HG02852 (cell line): ENCODE measurements around the gene AKT1S1.

Experiments used
- ATAC-seq: cut with Tn5 transposase; IDR thresholded peaks from one replicate; pipeline ENCODE4 v1.9.1; 2021; ENCODE audit warnings: mild to moderate bottlenecking, moderate library complexity; ENCODE audit not compliant: unreplicated experiment

Gene AKT1S1

GRCh38 chr19:49871349-49871985 is 5.7 kb downstream of the AKT1S1 start:
- no peak for ATAC-seq

GRCh38 chr19:49870309-49870901 is 6.8 kb downstream of the AKT1S1 start:
- ATAC-seq: no peak

- ATAC-seq: peak; percentile 66
Measured at GRCh38 chr19:49869484-49870308, 7.5 kb downstream of the AKT1S1 start.

GRCh38 chr19:49869009-49869483 is 8.1 kb downstream of the AKT1S1 start:
- peak; percentile 9 for ATAC-seq

DNA sequence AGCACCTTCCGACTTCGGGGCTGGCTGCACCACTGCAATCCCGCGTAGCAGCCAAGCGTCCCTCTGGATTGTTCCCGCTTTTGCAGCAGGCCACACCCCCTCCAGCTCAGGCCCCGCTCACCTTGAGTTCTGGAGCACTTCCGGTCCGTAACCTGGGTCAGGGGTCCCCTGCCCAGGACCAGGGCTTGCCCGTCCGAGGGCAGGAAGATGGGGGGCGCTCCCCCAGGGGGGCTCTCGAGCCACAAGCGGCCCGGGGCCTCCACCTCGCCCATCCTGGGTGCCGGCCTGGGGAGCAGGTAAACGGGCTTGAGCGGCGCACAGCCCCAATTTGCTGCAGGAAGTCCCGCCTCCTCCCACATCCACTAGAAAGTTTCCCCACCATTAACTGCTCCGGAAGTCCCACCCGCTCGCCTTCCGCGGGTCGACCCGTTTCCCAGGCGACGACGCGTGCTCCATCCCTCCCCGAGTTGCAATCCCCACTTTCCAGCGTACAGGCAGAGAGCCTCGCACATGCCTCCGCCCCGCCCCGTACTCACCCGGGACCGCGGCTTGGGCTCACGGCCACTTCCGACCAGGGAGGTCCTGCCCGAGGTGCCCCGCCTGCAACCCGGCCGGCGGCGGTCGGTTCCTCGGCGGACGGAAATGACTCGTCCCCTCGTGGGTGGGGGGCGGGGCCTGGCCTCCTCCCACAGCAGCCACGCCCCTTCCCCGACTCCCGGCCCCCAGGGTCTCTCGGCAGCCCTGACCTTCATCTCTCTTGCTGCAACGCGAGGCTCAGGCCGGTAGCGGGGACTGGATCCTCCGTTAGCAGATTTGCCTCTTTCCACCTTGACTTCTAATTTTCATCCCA is 10.0 kb downstream of the AKT1S1 start, which contains the start of gene PNKP:
TSS of gene PNKP (minus strand) at position 644 of the 850 bp plus-strand sequence. CDS start at position 272, 372 bp downstream.
- ATAC-seq: peak; percentile 33

DNA sequence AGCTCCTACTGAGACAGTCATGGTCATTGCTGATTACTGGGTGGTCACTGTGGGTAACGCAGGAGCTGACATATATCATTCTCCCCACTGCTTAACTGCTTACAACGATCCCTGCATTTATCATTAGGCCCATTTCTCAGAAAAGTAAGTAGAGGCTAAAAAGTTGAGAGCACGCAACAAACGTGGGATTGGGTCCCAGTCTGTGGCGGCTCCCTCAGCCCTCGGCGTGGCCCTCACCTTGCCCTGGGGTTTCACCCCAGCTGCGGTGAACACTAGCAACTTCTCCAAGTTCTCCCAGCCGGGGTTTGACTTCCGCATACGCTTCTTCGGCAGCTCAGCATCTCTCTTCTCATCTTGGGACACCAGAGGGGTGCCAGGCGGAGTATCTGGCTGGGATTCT is 12.3 kb downstream of the AKT1S1 start:
- no peak for ATAC-seq

- ATAC-seq: no peak
Measured at GRCh38 chr19:49863935-49864320, 13.2 kb downstream of the AKT1S1 start.

- ATAC-seq: no peak
Measured at GRCh38 chr19:49863254-49863934, 13.8 kb downstream of the AKT1S1 start.

DNA sequence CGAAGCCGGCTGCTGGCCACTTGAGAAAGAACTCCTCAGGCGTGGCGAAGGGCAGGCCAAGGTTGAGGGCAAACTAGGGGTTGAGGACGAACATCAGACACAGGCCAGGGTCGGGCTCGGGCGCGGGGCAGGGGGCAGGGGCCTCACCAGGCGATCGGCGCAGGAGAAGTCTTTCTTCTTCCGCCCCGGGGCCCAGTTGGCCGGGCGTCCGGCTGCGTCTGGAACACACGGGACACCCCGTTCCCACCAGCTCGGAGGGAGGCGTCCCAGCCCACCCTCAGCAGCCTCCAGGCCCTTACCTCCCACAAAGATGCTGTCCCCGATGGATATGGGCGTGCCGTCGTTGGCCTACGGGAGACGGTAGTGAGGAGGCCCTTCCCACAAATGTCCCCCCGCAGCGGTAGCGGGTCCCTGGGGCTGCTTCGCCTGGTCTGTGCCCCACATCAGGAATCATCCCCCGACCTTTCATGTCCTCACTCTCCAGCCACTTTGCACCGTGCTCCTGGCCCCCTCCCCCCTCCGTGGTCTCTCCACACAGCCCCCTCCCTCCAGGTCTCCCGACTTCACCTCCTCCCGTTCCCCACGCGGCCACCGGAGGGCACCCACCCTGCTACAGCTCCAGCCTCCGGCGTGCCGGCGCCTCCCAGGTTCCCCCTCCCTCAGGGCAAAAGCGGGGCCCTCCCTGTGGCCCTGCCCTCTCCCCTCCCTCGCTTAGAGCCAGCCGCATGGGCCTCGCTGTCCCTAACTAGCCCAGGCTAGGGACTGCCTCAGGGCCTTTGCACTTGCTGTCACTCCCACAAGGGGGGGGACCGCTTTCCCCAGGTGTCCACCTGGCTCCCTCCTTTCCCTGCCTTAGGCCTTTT is 14.5 kb downstream of the AKT1S1 start:
- no peak for ATAC-seq

DNA sequence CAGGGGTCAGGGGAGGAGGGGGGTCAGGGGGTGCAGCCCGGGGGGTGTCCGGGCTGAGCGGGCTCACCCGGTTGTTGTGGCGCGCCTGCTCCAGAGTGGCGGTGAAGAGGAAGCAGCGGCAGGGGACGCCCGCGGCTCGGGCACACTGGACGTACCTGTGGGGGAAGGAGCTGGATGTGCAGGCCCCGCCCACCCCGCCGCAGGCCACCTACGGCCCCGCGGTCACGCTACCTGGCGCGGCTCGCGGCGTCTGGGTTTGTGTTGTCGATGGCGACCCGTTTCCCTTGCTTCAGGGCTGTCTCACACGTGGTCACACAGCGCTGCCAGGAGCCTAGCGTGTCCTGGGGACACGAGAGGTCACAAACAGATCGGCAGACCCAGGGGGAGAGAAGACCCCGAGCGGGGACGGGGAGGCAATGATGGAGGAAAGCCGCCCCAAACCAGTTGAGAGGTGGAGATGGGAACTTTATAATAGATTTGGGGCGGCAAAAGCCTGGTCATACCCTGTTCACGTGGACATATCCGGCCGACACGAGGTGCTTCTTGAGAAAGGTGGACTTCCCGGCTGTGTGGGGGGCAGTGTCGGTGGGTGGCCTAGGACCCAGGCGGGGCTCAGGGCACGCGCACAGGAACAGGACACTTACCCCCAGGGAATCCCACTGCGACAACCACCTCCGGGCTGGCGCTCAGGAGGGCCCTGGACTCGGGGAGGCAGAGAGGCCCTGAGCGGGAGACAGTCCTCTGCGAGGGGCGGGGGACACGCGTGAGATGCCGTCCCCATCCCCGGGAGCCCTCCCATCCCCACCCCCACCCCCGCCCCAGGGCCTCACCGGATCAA is 15.4 kb downstream of the AKT1S1 start:
- ATAC-seq: no peak

- no peak for ATAC-seq
Measured at GRCh38 chr19:49861107-49861506, 16.0 kb downstream of the AKT1S1 start.

DNA sequence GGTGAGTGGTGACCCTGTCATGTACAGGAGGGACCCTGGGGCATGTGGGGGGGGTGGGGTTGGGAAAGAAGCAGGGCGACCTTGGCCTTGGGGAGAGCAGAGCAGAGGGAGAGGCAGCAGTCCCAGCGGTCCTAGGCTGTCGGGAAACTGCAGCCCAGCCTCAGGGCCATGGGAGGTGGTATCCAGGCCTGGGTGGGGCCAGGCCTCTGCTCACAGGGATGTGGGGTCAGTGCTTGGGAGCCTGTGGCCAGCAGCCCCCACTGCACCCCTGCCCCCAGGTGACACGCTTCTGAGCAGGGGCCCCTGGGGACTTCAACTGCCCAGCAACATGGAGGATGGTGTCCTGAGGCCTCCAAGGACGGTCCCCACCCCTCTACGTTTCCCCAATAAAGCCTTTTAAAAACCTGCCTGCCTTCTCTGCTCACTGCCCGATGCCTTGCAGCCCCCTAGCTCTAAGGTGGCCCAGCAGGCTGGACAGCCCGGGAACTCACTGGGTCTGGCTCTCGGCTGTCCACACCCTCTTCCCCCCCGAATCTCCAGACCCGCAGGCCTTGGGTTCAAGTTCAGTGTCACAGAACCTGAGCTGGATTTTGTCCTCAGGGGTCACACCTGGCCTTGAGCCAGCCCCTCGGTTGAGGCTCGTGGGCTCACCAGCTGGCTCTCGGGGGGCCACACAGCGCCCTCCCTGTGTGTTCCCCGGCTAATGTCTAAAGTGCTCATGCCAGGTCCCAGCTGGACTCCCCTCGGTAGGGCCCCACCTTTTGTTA is 16.6 kb downstream of the AKT1S1 start:
- no peak for ATAC-seq

DNA sequence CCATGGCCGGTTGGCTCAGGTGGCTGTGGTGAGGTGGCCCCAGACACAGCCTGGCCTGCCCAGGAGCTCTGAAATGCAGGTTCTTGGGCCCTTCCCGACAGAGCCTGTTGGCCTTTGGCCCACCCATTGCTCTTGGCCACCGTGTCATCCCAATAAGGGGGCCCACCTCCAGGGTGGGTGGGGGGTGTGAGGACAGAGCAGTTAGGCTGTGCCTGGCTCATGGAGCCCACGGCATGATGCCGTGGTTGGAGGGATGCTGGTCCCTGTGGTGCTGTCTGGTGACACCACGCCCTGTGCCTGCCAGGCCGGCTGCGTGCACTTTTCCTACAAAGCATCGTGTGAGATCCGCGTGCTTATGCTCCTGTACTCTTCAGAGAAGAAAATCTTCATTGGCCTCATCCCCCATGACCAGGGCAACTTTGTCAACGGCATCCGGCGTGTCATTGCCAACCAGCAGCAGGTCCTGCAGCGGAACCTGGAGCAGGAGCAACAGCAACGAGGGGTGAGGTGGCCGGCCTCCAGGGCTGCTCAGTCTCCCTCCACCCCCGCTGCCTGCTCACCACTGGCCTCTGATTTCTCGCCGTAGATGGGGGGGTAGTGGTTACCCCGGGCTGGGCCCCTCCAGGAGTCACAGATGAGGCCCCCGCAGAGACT is 17.3 kb downstream of the AKT1S1 start:
- no peak for ATAC-seq

GRCh38 chr19:49858088-49858985 is 18.8 kb downstream of the AKT1S1 start:
- no peak for ATAC-seq

DNA sequence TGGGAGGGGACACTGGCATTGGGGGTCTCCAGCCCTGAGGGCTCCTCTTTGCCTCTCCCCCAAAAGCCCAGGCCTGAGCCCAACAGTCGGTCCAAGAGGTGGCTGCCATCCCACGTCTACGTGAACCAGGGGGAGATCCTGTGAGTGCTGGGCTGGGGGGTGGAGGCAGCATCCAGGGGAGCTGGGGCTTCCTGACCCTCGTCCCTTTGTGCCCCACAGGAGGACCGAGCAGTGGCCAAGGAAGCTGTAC is 19.4 kb downstream of the AKT1S1 start:
- ATAC-seq: no peak

DNA sequence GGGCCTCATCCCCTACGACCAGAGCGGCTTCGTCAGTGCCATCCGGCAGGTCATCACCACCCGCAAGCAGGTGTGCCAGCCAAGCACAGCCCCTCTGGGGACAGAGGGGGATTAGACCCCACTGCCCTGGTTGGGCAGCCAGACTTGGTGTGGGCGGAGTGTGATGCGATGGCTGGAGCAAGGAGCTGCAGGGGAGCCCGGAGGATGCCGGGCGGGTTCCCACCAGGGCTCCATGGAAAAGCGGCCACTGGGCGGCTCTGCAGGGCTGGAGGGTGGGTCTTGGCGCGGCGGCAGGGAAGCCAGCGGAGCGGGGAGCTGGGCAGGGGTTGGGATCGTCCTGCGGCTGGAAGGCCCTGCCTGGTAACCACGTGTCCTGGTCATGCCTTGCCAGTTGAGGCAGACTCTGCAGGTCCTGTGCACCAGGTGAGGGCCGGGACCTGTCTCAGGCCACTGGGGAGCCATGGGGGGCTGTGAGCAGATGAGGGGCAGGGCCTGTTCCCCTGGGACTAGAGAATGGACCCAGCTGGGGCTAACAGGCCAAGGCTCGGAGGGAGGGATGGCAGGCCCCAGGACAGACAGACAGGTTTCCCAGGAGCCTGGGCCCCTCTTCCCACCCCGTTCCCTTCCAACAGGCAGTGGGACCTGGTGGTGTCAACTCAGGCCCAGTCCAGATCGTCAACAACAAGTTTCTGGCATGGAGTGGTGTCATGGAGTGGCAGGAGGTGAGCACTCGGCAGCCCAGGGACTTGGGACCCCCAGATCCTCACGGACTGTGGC is 19.9 kb downstream of the AKT1S1 start:
- ATAC-seq: no peak
